Neuronal stem cell (in vitro differentiated cells): ENCODE data around the gene TBX6.

Experiments
- DNase-seq: peaks from one replicate; pipeline ENCODE4 v3.0.0-alpha.2; 2013; ENCODE audit warnings: low spot score
- H2AFZ ChIP-seq: one replicate; pipeline ENCODE4 v1.6.1; 2013; ENCODE audit warnings: mild to moderate bottlenecking, low read length, inconsistent platforms
- H2AK5ac ChIP-seq: 2 replicates; pipeline ENCODE4 v1.6.1; 2013; ENCODE audit warnings: low read depth, mild to moderate bottlenecking, inconsistent platforms, low read length, moderate library complexity, mixed read lengths
- H2BK120ac ChIP-seq: 2 replicates; pipeline ENCODE4 v1.6.1; 2013; ENCODE audit warnings: low read depth, mild to moderate bottlenecking, inconsistent platforms, low read length, moderate library complexity, mixed read lengths
- H2BK12ac ChIP-seq: one replicate; pipeline ENCODE4 v1.6.1; 2013; ENCODE audit warnings: low read length, inconsistent platforms
- H2BK15ac ChIP-seq: 2 replicates; pipeline ENCODE4 v1.6.1; 2013; ENCODE audit warnings: mild to moderate bottlenecking, low read length, inconsistent platforms, mixed read lengths
- H2BK5ac ChIP-seq: one replicate; pipeline ENCODE4 v1.6.1; 2013; ENCODE audit warnings: inconsistent platforms, mild to moderate bottlenecking, low read length, moderate library complexity
- H3K14ac ChIP-seq: one replicate; pipeline ENCODE4 v1.6.1; 2013; ENCODE audit warnings: low read length, inconsistent platforms
- H3K18ac ChIP-seq: 2 replicates; pipeline ENCODE4 v1.6.1; 2013; ENCODE audit warnings: low read length, inconsistent platforms
- H3K23ac ChIP-seq: 2 replicates; pipeline ENCODE4 v1.6.1; 2013; ENCODE audit warnings: low read depth, mild to moderate bottlenecking, mixed read lengths, low read length, inconsistent platforms; ENCODE audit not compliant: poor library complexity
- H3K27ac ChIP-seq: replicated peaks from 3 replicates; pipeline ENCODE4 v1.5.1; 2013; ENCODE audit warnings: low read length, inconsistent platforms
- H3K27me3 ChIP-seq, 3 experiments: 2 replicates each; pipeline ENCODE4 v1.6.1; 2013; ENCODE audit warnings: low read length in 3 of 3, mild to moderate bottlenecking in 2 of 3, inconsistent platforms in 1 of 3, low read depth in 1 of 3, mixed read lengths in 1 of 3, moderate library complexity in 1 of 3; ENCODE audit not compliant: control insufficient read depth in 3 of 3, insufficient read depth in 3 of 3
- H3K36me3 ChIP-seq, 2 donors: replicated peaks in 1 of 2; 2 replicates each; pipeline ENCODE4 v1.6.1; 2013; ENCODE audit warnings: low read length in 2 of 2; ENCODE audit not compliant: control insufficient read depth in 2 of 2, insufficient read depth in 2 of 2
- H3K4ac ChIP-seq: 2 replicates; pipeline ENCODE4 v1.6.1; 2013; ENCODE audit warnings: inconsistent platforms, mild to moderate bottlenecking, low read length, moderate library complexity
- H3K4me1 ChIP-seq, 2 donors: 1 replicate in 1 of 2; 2 replicates in 1 of 2; pipeline ENCODE4 v1.6.1; 2013; ENCODE audit warnings: low read length in 2 of 2, low read depth in 1 of 2; ENCODE audit not compliant: control insufficient read depth in 2 of 2, insufficient read depth in 1 of 2
- H3K4me2 ChIP-seq: one replicate; pipeline ENCODE4 v1.6.1; 2013; ENCODE audit warnings: mild to moderate bottlenecking, low read length, inconsistent platforms; ENCODE audit not compliant: insufficient read depth, poor library complexity, severe bottlenecking
- H3K4me3 ChIP-seq, 2 donors: 2 replicates each; pipeline ENCODE4 v1.5.1; 2013; ENCODE audit warnings: low read length in 2 of 2, mild to moderate bottlenecking in 2 of 2, inconsistent platforms in 1 of 2, moderate library complexity in 1 of 2
- H3K79me1 ChIP-seq: one replicate; pipeline ENCODE4 v1.6.1; 2013; ENCODE audit warnings: low read depth, mild to moderate bottlenecking, inconsistent platforms, low read length, moderate library complexity
- H3K9ac ChIP-seq: one replicate; pipeline ENCODE4 v1.6.1; 2013; ENCODE audit warnings: mild to moderate bottlenecking, low read depth, low read length, inconsistent platforms; ENCODE audit not compliant: poor library complexity
- H3K9me3 ChIP-seq, 2 donors: replicated peaks in 1 of 2; 2 replicates each; pipeline versions ENCODE3 to v1.6.1; 2013; ENCODE audit warnings: low read length in 2 of 2, mild to moderate bottlenecking in 2 of 2, inconsistent platforms in 1 of 2, low read depth in 1 of 2, mixed read lengths in 1 of 2, moderate library complexity in 1 of 2; ENCODE audit not compliant: control insufficient read depth in 2 of 2, insufficient read depth in 1 of 2
- H4K8ac ChIP-seq: one replicate; pipeline ENCODE4 v1.6.1; 2013; ENCODE audit warnings: low read depth, mild to moderate bottlenecking, inconsistent platforms, low read length, moderate library complexity
- H4K91ac ChIP-seq: one replicate; pipeline ENCODE4 v1.6.1; 2013; ENCODE audit warnings: low read length, low read depth, mild to moderate bottlenecking, inconsistent platforms; ENCODE audit not compliant: poor library complexity
- WGBS, 2 donors: extraction: QIAGEN DNeasy Blood & Tissue Kit; methylation state at CpG; one replicate each; pipeline ENCODE4 v1.1.7; 2013; ENCODE audit warnings: missing lambda C conversion rate in 2 of 2, mixed read lengths in 1 of 2; ENCODE audit not compliant: insufficient read length in 2 of 2, insufficient replicate concordance in 1 of 2; ENCODE audit errors: extremely low coverage in 2 of 2; 5-methylcytosine and 5-hydroxymethylcytosine counted together

Gene TBX6

DNA sequence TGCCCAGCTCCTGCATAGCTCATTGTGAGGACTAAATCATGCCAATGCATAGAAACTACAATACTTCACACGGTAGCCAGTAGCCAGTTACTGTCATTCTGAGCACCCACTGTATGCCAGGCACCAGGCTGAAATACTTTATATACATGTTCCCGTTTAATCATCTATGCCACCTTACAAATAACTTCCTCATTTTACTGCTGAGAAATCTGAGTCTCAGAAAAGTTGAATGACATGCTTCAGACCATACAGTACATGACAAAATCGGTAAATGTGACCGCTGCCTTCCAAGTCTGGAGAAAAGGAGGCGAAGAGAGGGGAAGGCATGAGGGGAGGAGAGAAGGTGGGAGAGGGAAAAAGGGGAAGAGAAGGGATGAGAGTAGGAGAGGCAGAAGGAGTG is 51.5 kb downstream of the TBX6 start:
- Histone ChIP-seq H3K23ac (no peak overlapping the region), H3K79me1 (peaks cover 3% of the 10 kb centered on the region), H3K27ac (no peak overlapping the region), H3K9ac (no peak overlapping the region), H2BK5ac (no peak overlapping the region), H3K36me3 (no peaks in the 10 kb centered on the region), H4K91ac (no peak overlapping the region), H2AFZ (no peak overlapping the region), H2BK15ac (no peak overlapping the region), H2AK5ac (no peak overlapping the region), H3K4me1 (peaks cover 0 to under 1% of the 10 kb centered on the region in 2 donors), H3K4ac (no peak overlapping the region), H3K4me2 (no peak overlapping the region), H3K4me3 (no peak overlapping the region), H2BK12ac (no peak overlapping the region), H4K8ac (no peak overlapping the region), H2BK120ac (no peak overlapping the region), H3K9me3 (peaks cover 0 to under 1% of the 10 kb centered on the region in 2 donors), H3K18ac (no peak overlapping the region), H3K27me3 (peaks cover 0 to 1% (median 0%) of the 10 kb centered on the region in 3 experiments), H3K14ac (no peak overlapping the region)
- no peak for DNase-seq
- WGBS, 2 donors = no CpG with 5 or more reads among the region's 5 CpGs
